Neuronal stem cell (in vitro differentiated cells): ENCODE results near the gene C1GALT1C1.
"Not testable (repeated sequence)": the region's sequence is repeated elsewhere in the genome, so short reads cannot be mapped to it uniquely, and the experiment has no call there.

Experiments used
- DNase-seq: peaks from one replicate; pipeline ENCODE4 v3.0.0-alpha.2; 2013; ENCODE audit warnings: low spot score
- H2AFZ ChIP-seq: one replicate; pipeline ENCODE4 v1.6.1; 2013; ENCODE audit warnings: mild to moderate bottlenecking, low read length, inconsistent platforms
- H2AK5ac ChIP-seq: 2 replicates; pipeline ENCODE4 v1.6.1; 2013; ENCODE audit warnings: low read depth, mild to moderate bottlenecking, inconsistent platforms, low read length, moderate library complexity, mixed read lengths
- H2BK120ac ChIP-seq: 2 replicates; pipeline ENCODE4 v1.6.1; 2013; ENCODE audit warnings: low read depth, mild to moderate bottlenecking, inconsistent platforms, low read length, moderate library complexity, mixed read lengths
- H2BK12ac ChIP-seq: one replicate; pipeline ENCODE4 v1.6.1; 2013; ENCODE audit warnings: low read length, inconsistent platforms
- H2BK15ac ChIP-seq: 2 replicates; pipeline ENCODE4 v1.6.1; 2013; ENCODE audit warnings: mild to moderate bottlenecking, low read length, inconsistent platforms, mixed read lengths
- H2BK5ac ChIP-seq: one replicate; pipeline ENCODE4 v1.6.1; 2013; ENCODE audit warnings: inconsistent platforms, mild to moderate bottlenecking, low read length, moderate library complexity
- H3K14ac ChIP-seq: one replicate; pipeline ENCODE4 v1.6.1; 2013; ENCODE audit warnings: low read length, inconsistent platforms
- H3K18ac ChIP-seq: 2 replicates; pipeline ENCODE4 v1.6.1; 2013; ENCODE audit warnings: low read length, inconsistent platforms
- H3K23ac ChIP-seq: 2 replicates; pipeline ENCODE4 v1.6.1; 2013; ENCODE audit warnings: low read depth, mild to moderate bottlenecking, mixed read lengths, low read length, inconsistent platforms; ENCODE audit not compliant: poor library complexity
- H3K27ac ChIP-seq: replicated peaks from 3 replicates; pipeline ENCODE4 v1.5.1; 2013; ENCODE audit warnings: low read length, inconsistent platforms
- H3K27me3 ChIP-seq, 3 experiments: 2 replicates each; pipeline ENCODE4 v1.6.1; 2013; ENCODE audit warnings: low read length in 3 of 3, mild to moderate bottlenecking in 2 of 3, inconsistent platforms in 1 of 3, low read depth in 1 of 3, mixed read lengths in 1 of 3, moderate library complexity in 1 of 3; ENCODE audit not compliant: control insufficient read depth in 3 of 3, insufficient read depth in 3 of 3
- H3K36me3 ChIP-seq, 2 donors: replicated peaks in 1 of 2; 2 replicates each; pipeline ENCODE4 v1.6.1; 2013; ENCODE audit warnings: low read length in 2 of 2; ENCODE audit not compliant: control insufficient read depth in 2 of 2, insufficient read depth in 2 of 2
- H3K4ac ChIP-seq: 2 replicates; pipeline ENCODE4 v1.6.1; 2013; ENCODE audit warnings: inconsistent platforms, mild to moderate bottlenecking, low read length, moderate library complexity
- H3K4me1 ChIP-seq, 2 donors: 1 replicate in 1 of 2; 2 replicates in 1 of 2; pipeline ENCODE4 v1.6.1; 2013; ENCODE audit warnings: low read length in 2 of 2, low read depth in 1 of 2; ENCODE audit not compliant: control insufficient read depth in 2 of 2, insufficient read depth in 1 of 2
- H3K4me2 ChIP-seq: one replicate; pipeline ENCODE4 v1.6.1; 2013; ENCODE audit warnings: mild to moderate bottlenecking, low read length, inconsistent platforms; ENCODE audit not compliant: insufficient read depth, poor library complexity, severe bottlenecking
- H3K4me3 ChIP-seq, 2 donors: 2 replicates each; pipeline ENCODE4 v1.5.1; 2013; ENCODE audit warnings: low read length in 2 of 2, mild to moderate bottlenecking in 2 of 2, inconsistent platforms in 1 of 2, moderate library complexity in 1 of 2
- H3K79me1 ChIP-seq: one replicate; pipeline ENCODE4 v1.6.1; 2013; ENCODE audit warnings: low read depth, mild to moderate bottlenecking, inconsistent platforms, low read length, moderate library complexity
- H3K9ac ChIP-seq: one replicate; pipeline ENCODE4 v1.6.1; 2013; ENCODE audit warnings: mild to moderate bottlenecking, low read depth, low read length, inconsistent platforms; ENCODE audit not compliant: poor library complexity
- H3K9me3 ChIP-seq, 2 donors: replicated peaks in 1 of 2; 2 replicates each; pipeline versions ENCODE3 to v1.6.1; 2013; ENCODE audit warnings: low read length in 2 of 2, mild to moderate bottlenecking in 2 of 2, inconsistent platforms in 1 of 2, low read depth in 1 of 2, mixed read lengths in 1 of 2, moderate library complexity in 1 of 2; ENCODE audit not compliant: control insufficient read depth in 2 of 2, insufficient read depth in 1 of 2
- H4K8ac ChIP-seq: one replicate; pipeline ENCODE4 v1.6.1; 2013; ENCODE audit warnings: low read depth, mild to moderate bottlenecking, inconsistent platforms, low read length, moderate library complexity
- H4K91ac ChIP-seq: one replicate; pipeline ENCODE4 v1.6.1; 2013; ENCODE audit warnings: low read length, low read depth, mild to moderate bottlenecking, inconsistent platforms; ENCODE audit not compliant: poor library complexity
- WGBS, 2 donors: extraction: QIAGEN DNeasy Blood & Tissue Kit; methylation state at CpG; one replicate each; pipeline ENCODE4 v1.1.7; 2013; ENCODE audit warnings: missing lambda C conversion rate in 2 of 2, mixed read lengths in 1 of 2; ENCODE audit not compliant: insufficient read length in 2 of 2, insufficient replicate concordance in 1 of 2; ENCODE audit errors: extremely low coverage in 2 of 2; 5-methylcytosine and 5-hydroxymethylcytosine counted together

C1GALT1C1 gene

DNA sequence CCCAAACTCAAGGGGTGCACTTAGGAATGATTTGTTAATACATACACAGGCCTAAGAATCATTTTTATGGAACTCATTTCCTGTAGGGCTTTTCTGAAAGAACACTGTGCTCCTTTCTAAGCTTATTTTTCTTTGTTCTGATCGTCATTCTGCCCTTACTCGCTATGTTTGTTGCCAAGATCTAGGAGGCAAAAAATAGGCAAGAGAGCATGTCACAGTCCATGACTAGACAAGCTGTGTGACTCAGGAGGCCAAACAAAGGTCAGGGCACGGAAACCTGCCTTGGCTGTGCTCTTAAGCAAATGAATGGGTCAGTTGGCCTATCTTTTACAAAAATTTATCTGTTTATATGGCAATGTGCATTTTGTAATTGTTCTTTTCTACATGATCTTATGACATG lies 42.5 kb upstream of the C1GALT1C1 start:
- WGBS, 2 donors: no CpG with 5 or more reads among the region's 3 CpGs
- H3K79me1 ChIP-seq: no peaks in the 10 kb centered on the region
- H3K27ac ChIP-seq: no peak overlapping the region

DNA sequence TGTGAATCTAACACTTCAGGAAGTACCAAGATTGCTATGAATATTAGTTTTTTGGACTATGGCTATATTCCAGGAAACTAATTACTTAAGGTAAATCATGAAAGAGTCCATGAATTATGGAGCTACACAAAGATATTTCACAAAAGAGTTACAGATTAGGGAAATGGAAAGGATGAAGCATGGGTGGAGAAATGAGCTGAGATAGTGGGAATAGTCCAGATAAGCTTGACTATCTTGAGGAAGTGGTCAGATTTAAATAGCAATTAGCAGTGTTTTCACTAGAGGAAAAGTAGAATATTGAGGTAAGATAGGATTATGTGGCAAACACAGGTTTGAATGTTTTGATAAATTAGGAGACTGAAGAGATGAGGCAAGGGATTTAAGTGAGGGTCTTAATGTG lies 42.1 kb upstream of the C1GALT1C1 start:
- Histone ChIP-seq H4K8ac (no peak overlapping the region), H2BK5ac (no peak overlapping the region), H2AK5ac (no peak overlapping the region), H3K23ac (no peak overlapping the region), H3K79me1 (no peaks in the 10 kb centered on the region), H3K27ac (no peak overlapping the region), H3K36me3 (no peaks in the 10 kb centered on the region), H2BK15ac (no peak overlapping the region), H3K4me3 (no peak overlapping the region), H3K27me3 (peaks cover 0 to 3% (median 0%) of the 10 kb centered on the region in 3 experiments), H3K4ac (no peak overlapping the region), H3K9ac (no peak overlapping the region), H3K18ac (no peak overlapping the region), H3K4me2 (no peak overlapping the region), H3K9me3 (no peaks in the 10 kb centered on the region), H2BK12ac (no peak overlapping the region), H2BK120ac (no peak overlapping the region), H4K91ac (no peak overlapping the region), H3K14ac (no peak overlapping the region), H3K4me1 (no peaks in the 10 kb centered on the region), H2AFZ (no peak overlapping the region)
- no peak for DNase-seq

More for the DNA sequence above, 42.5 kb upstream of the C1GALT1C1 start:
- Histone ChIP-seq H3K9me3 (no peaks in the 10 kb centered on the region), H4K91ac (no peak overlapping the region), H2AFZ (no peak overlapping the region), H2BK15ac (no peak overlapping the region), H3K4ac (no peak overlapping the region), H3K36me3 (no peaks in the 10 kb centered on the region), H3K14ac (no peak overlapping the region), H3K18ac (no peak overlapping the region), H3K27me3 (peaks cover 0 to 3% (median 0%) of the 10 kb centered on the region in 3 experiments), H2BK5ac (no peak overlapping the region), H3K23ac (no peak overlapping the region), H2BK12ac (no peak overlapping the region), H4K8ac (no peak overlapping the region), H3K9ac (no peak overlapping the region), H3K4me3 (no peak overlapping the region), H3K4me1 (no peaks in the 10 kb centered on the region), H2BK120ac (no peak overlapping the region), H3K4me2 (no peak overlapping the region), H2AK5ac (no peak overlapping the region)
- DNase-seq: no peak

DNA sequence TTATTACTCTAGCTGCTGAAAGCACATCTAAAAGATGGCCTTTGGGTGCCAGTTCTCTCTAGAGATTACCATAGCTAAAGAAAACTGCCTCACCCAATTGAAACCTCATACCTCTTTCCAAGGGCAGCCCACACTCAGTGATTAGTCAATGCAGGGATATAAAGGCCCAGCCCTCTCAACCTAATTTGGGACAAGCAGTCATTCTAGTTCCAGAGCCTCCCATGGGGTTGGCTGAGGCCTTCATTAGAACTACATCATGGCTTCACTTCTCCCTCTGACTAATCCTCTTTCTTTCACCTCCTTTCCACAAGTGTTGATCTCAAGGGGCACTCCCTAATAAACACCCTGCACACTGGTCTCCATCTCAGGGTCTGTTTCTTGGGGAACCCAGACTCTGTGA lies 38.5 kb upstream of the C1GALT1C1 start:
- no peak for DNase-seq
- no peak overlapping the region for H3K14ac ChIP-seq

DNA sequence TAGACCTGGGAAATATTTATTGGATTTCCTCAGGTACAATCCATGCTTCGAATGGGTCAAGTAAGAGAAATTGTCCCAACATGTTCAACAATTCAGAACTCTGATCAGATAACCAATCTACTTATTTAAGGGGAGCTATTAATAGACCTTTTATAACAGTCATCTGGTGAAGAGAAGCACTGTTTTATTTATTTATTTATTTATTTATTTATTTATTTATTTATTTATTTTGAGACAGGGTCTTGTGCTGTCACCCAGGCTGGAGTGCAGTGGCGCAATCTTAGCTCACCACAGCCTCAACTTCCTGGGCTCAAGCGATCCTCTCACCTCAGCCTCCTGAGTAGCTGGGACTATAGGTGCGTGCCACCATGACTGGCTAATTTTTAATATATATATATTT lies 34.7 kb upstream of the C1GALT1C1 start:
- not testable (repeated sequence) for H3K4ac ChIP-seq, H3K18ac ChIP-seq, H3K36me3 ChIP-seq, H3K9ac ChIP-seq, H3K9me3 ChIP-seq, H3K23ac ChIP-seq, H4K91ac ChIP-seq, H3K4me1 ChIP-seq, H3K4me3 ChIP-seq, H3K4me2 ChIP-seq, H2BK15ac ChIP-seq, H2BK12ac ChIP-seq, H2BK120ac ChIP-seq, H4K8ac ChIP-seq, H3K79me1 ChIP-seq, H2BK5ac ChIP-seq, DNase-seq, H2AK5ac ChIP-seq, H3K27me3 ChIP-seq, H3K14ac ChIP-seq, H2AFZ ChIP-seq, H3K27ac ChIP-seq
- no CpG with 5 or more reads among the region's 4 CpGs for WGBS, 2 donors

More for the DNA sequence above, 38.5 kb upstream of the C1GALT1C1 start:
- no peak overlapping the region for H2BK5ac ChIP-seq
- H2BK15ac ChIP-seq: no peak overlapping the region
- no peak overlapping the region for H2AFZ ChIP-seq
- no peaks in the 10 kb centered on the region for H3K9me3 ChIP-seq
- H4K8ac ChIP-seq: no peak overlapping the region
- H3K9ac ChIP-seq: no peak overlapping the region
- H3K4me3 ChIP-seq: no peak overlapping the region
- peaks cover 0 to 3% (median 0%) of the 10 kb centered on the region in 3 experiments for H3K27me3 ChIP-seq
- H2BK12ac ChIP-seq: no peak overlapping the region
- H3K79me1 ChIP-seq: no peaks in the 10 kb centered on the region
- H2AK5ac ChIP-seq: no peak overlapping the region
- no peak overlapping the region for H3K27ac ChIP-seq
- no peaks in the 10 kb centered on the region for H3K36me3 ChIP-seq
- H2BK120ac ChIP-seq: no peak overlapping the region
- no peak overlapping the region for H3K4me2 ChIP-seq
- H4K91ac ChIP-seq: no peak overlapping the region
- H3K23ac ChIP-seq: no peak overlapping the region
- no peaks in the 10 kb centered on the region for H3K4me1 ChIP-seq
- H3K18ac ChIP-seq: no peak overlapping the region
- H3K4ac ChIP-seq: no peak overlapping the region
